ENCODE results near the gene HOXB8. TPM values are rescaled to one million over a fixed set of nuclear protein-coding genes. Genes with fewer than 3 reads are reported as not detected.

Gene HOXB8
- total RNA-seq, 2 experiments from 2014 or later: not detected

- ChIA-PET CTCF (interaction anchor here (1.6 to 2.7 kb wide), 2 partner anchors 14 to 32 kb away, joined by 4 to 10 read pairs; partner anchors contain the start of gene HOXB9), POLR2A (no interaction called here)
- ATAC-seq: no peak
- H3K4me1 Mint-ChIP-seq (ENCODE audit: low read depth): peaks cover 6% of the 10 kb centered on the region
- DNase-seq: no peak
- H3K9me3 Mint-ChIP-seq: no peaks in the 10 kb centered on the region
- H3K36me3 Mint-ChIP-seq (ENCODE audit: low read depth): no peaks in the 10 kb centered on the region
- H3K4me3 Mint-ChIP-seq: no peak overlapping the region
- no peak overlapping the region for H3K27ac Mint-ChIP-seq
- peaks cover 81% of the 10 kb centered on the region for H3K27me3 Mint-ChIP-seq
- TF ChIP-seq CTCF (IDR thresholded peaks at IDR 0.05): no peak
- intact Hi-C loops (cut with micrococcal nuclease): no loop called here
Measured at GRCh38 chr17:48639136-48639535, 24.0 kb upstream of the HOXB8 start.

GRCh38 chr17:48637323-48638260 lies 22.5 kb upstream of the HOXB8 start:
- no peaks in the 10 kb centered on the region for H3K36me3 Mint-ChIP-seq (ENCODE audit: low read depth)
- intact Hi-C loops (cut with micrococcal nuclease): no loop called here
- DNase-seq (no peak), ATAC-seq (no peak)
- H3K9me3 Mint-ChIP-seq: no peaks in the 10 kb centered on the region
- no peak overlapping the region for H3K27ac Mint-ChIP-seq
- no peak for TF ChIP-seq CTCF (IDR thresholded peaks at IDR 0.05)
- H3K4me1 Mint-ChIP-seq (ENCODE audit: low read depth): peaks cover 9% of the 10 kb centered on the region
- H3K27me3 Mint-ChIP-seq: peaks cover 78% of the 10 kb centered on the region
- CTCF ChIA-PET: interaction anchor here (0.6 to 3.5 kb wide), 33 partner anchors 7 to 617 kb away, joined by 3 to 33 read pairs (median 5); partner anchors contain the start of genes HOXB8 and HOXB9
- POLR2A ChIA-PET: interaction anchor here (1.2 kb wide), 1 partner anchor 100 kb away, joined by 3 read pairs; no protein-coding TSS in a partner anchor
- no peak overlapping the region for H3K4me3 Mint-ChIP-seq

- CTCF ChIA-PET: interaction anchor here (0.6 to 3.5 kb wide), 63 partner anchors 8 to 1019 kb away, joined by 3 to 33 read pairs (median 4); partner anchors contain the start of genes ATP5MC1, HOXB5, HOXB8 and HOXB9
- Mint-ChIP-seq H3K4me1 (ENCODE audit: low read depth) (peaks cover 6% of the 10 kb centered on the region), H3K27me3 (peaks cover 74% of the 10 kb centered on the region), H3K4me3 (no peak overlapping the region), H3K27ac (no peak overlapping the region), H3K9me3 (no peaks in the 10 kb centered on the region), H3K36me3 (ENCODE audit: low read depth) (no peaks in the 10 kb centered on the region)
- ATAC-seq (peak; percentile 95), DNase-seq (peak; percentile 89)
- TF ChIP-seq CTCF (IDR thresholded peaks at IDR 0.05): peak; percentile 77
- intact Hi-C loops (cut with micrococcal nuclease): no loop called here
- POLR2A ChIA-PET: interaction anchor here (0.9 to 1.2 kb wide), 2 partner anchors 18 to 102 kb away, joined by 3 to 4 read pairs; no protein-coding TSS in a partner anchor
Measured at GRCh38 chr17:48636177-48637018, 21.3 kb upstream of the HOXB8 start.

- Mint-ChIP-seq H3K27ac (no peak overlapping the region), H3K27me3 (peaks cover 76% of the 10 kb centered on the region), H3K4me1 (ENCODE audit: low read depth) (peaks cover 6% of the 10 kb centered on the region), H3K36me3 (ENCODE audit: low read depth) (no peaks in the 10 kb centered on the region), H3K9me3 (no peaks in the 10 kb centered on the region), H3K4me3 (no peak overlapping the region)
- no peak for ATAC-seq
- intact Hi-C loops (cut with micrococcal nuclease): no loop called here
- DNase-seq: no peak
- POLR2A ChIA-PET: interaction anchor here (0.7 kb wide), 1 partner anchor 11 kb away, joined by 3 read pairs; no protein-coding TSS in a partner anchor
- no peak for TF ChIP-seq CTCF (IDR thresholded peaks at IDR 0.05)
- CTCF ChIA-PET: interaction anchor here (1.4 to 3.5 kb wide), 11 partner anchors 8 to 134 kb away, joined by 4 to 33 read pairs (median 11); partner anchors contain the start of genes HOXB8 and HOXB9
Measured at GRCh38 chr17:48634493-48635208, 19.6 kb upstream of the HOXB8 start.
